Measurements from ENCODE around the gene KCNAB2.

KCNAB2 gene

DNA sequence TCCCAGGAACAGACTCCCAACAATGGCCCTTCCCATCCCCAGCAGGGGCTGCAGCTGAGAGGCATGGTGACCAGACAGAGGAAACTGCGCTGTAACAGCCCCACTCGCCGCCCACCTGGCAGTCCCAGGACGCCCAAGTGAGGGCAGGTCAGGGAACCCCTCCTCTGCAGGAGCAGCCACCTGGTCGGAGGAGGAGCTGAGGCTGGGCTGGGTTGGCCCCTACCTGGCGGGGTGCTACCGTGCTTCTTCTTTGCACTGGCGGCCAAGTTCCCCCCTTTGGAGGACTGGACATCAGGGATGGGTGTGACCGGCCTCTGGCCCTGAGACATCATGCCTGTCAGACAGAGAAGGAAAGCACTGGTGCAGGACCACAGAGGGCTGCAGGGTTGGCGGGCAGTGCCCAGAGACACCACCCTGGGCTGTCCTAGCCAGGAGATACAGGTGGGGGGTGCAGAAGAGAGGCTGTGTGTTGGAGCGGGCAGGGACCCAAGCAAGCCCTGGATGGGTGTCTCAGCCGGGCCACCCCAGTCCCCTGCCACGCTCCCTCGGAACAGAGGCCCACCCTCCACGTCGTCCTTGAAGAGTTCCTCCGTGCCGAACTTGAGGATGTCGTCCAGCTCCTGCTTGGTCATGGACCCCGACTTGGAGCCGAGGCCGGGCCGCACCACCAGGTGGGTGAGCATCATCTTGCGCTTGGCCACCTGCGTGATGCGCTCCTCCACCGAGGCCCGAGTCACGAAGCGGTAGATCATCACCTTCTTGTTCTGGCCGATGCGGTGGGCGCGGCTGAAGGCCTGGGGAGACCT lies 82.8 kb downstream of the KCNAB2 start:
- TF ChIP-seq POU6F1 (CRISPR knock-in tag; IDR thresholded peaks at IDR 0.05; ENCODE audit: borderline replicate concordance, low read depth), result no peak
- no peak for TF ChIP-seq ZNF565 (CRISPR knock-in tag; conservative IDR thresholded peaks at IDR 0.05; ENCODE audit: low read depth)
- TF ChIP-seq ESRRG (CRISPR knock-in tag; IDR thresholded peaks at IDR 0.05), result no peak
- ATAC-seq, result no peak

- no peak for ATAC-seq
- TF ChIP-seq, protein P1, sequence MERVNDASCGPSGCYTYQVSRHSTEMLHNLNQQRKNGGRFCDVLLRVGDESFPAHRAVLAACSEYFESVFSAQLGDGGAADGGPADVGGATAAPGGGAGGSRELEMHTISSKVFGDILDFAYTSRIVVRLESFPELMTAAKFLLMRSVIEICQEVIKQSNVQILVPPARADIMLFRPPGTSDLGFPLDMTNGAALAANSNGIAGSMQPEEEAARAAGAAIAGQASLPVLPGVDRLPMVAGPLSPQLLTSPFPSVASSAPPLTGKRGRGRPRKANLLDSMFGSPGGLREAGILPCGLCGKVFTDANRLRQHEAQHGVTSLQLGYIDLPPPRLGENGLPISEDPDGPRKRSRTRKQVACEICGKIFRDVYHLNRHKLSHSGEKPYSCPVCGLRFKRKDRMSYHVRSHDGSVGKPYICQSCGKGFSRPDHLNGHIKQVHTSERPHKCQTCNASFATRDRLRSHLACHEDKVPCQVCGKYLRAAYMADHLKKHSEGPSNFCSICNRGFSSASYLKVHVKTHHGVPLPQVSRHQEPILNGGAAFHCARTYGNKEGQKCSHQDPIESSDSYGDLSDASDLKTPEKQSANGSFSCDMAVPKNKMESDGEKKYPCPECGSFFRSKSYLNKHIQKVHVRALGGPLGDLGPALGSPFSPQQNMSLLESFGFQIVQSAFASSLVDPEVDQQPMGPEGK (CRISPR knock-in tag; IDR thresholded peaks at IDR 0.05; ENCODE audit: borderline replicate concordance), result no peak
- TF ChIP-seq PPARA (CRISPR knock-in tag; IDR thresholded peaks at IDR 0.05; ENCODE audit: borderline replicate concordance) (no peak), ZNF8 (CRISPR knock-in tag; IDR thresholded peaks at IDR 0.05) (no peak), TOX (CRISPR knock-in tag; IDR thresholded peaks at IDR 0.05; ENCODE audit: borderline replicate concordance) (no peak), CSDC2 (CRISPR knock-in tag; IDR thresholded peaks at IDR 0.05) (no peak), ISL1 (CRISPR knock-in tag; IDR thresholded peaks at IDR 0.05) (no peak), ZFP3 (CRISPR knock-in tag; IDR thresholded peaks at IDR 0.05) (no peak), ARNTL (CRISPR knock-in tag; IDR thresholded peaks at IDR 0.05; ENCODE audit: borderline replicate concordance, low read depth) (no peak)
These were observed 83.6 kb downstream of the KCNAB2 start for GRCh38 chr1:6129313-6129712.

DNA sequence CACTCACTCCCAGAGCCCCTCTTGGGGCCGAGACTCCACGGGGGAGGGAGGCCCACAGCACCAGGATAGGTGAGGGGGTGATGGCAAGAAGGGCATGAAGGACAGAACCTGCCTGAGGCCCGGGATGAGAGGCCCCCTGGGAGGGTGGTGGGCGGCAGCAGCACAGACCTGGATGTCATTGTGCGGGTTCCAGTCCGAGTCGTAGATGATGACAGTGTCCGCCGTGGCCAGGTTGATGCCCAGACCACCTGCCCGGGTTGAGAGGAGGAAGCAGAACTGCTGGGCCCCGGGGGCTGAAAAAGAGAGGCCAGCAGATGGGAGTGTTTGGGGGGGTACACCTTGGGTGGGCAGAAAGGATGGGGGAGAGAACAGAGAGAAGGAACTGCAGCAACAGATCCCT lies 84.3 kb downstream of the KCNAB2 start:
- no peak for ATAC-seq
- TF ChIP-seq CSDC2 (CRISPR knock-in tag; IDR thresholded peaks at IDR 0.05), result no peak
- TF ChIP-seq BACH2 (CRISPR knock-in tag; IDR thresholded peaks at IDR 0.05; ENCODE audit: borderline replicate concordance), result no peak
- no peak for TF ChIP-seq ARNTL (CRISPR knock-in tag; IDR thresholded peaks at IDR 0.05; ENCODE audit: borderline replicate concordance, low read depth)
- TF ChIP-seq RARB (CRISPR knock-in tag; IDR thresholded peaks at IDR 0.05), result no peak
- TF ChIP-seq TCF4 (CRISPR knock-in tag; IDR thresholded peaks at IDR 0.05; ENCODE audit: borderline replicate concordance), result no peak

GRCh38 chr1:6130596-6130995 lies 84.9 kb downstream of the KCNAB2 start:
- ATAC-seq, result no peak
- TF ChIP-seq ARNTL (CRISPR knock-in tag; IDR thresholded peaks at IDR 0.05; ENCODE audit: borderline replicate concordance, low read depth) (no peak), ZNF565 (CRISPR knock-in tag; conservative IDR thresholded peaks at IDR 0.05; ENCODE audit: low read depth) (no peak), TOX (CRISPR knock-in tag; IDR thresholded peaks at IDR 0.05; ENCODE audit: borderline replicate concordance) (no peak), CSRNP3 (CRISPR knock-in tag; IDR thresholded peaks at IDR 0.05) (no peak), ZFP30 (CRISPR knock-in tag; IDR thresholded peaks at IDR 0.05) (no peak), BACH2 (CRISPR knock-in tag; IDR thresholded peaks at IDR 0.05; ENCODE audit: borderline replicate concordance) (no peak), POU6F1 (CRISPR knock-in tag; IDR thresholded peaks at IDR 0.05; ENCODE audit: borderline replicate concordance, low read depth) (no peak)

DNA sequence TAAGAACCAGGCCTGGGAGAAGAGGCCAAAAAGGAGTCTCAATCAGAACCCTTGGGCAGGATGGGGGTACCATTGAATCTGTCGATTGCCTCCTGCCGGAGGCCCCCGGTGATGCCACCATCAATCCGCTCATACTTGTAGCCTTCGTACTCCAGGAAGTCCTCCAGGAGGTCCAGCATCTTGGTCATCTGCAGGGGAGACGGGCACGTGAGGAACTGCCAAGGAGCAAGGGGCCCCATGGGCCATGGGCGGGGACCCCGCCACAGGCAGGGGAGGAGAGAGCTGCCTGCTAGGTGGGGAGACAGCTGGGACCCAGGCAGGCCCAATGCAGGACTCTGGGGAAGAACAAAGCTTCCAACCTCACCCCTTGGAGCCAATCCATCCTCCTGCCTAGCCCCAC lies 85.9 kb downstream of the KCNAB2 start:
- TF ChIP-seq TCF4 (CRISPR knock-in tag; IDR thresholded peaks at IDR 0.05; ENCODE audit: borderline replicate concordance) (no peak), ZFP30 (CRISPR knock-in tag; IDR thresholded peaks at IDR 0.05) (no peak), GLIS3 (CRISPR knock-in tag; IDR thresholded peaks at IDR 0.05) (no peak), ZFP3 (CRISPR knock-in tag; IDR thresholded peaks at IDR 0.05) (no peak)
- no peak for ATAC-seq

Data from SK-N-SH treated with all-trans-retinoic acid at 6 μM for 48 hours (cell line).